Measurements from ENCODE around the gene PLCB1.

PLCB1 gene

GRCh38 chr20:8602389-8603116 lies 470.5 kb downstream of the PLCB1 start:
- DNase-seq (peak; percentile 14), ATAC-seq (ENCODE audit: insufficient read depth, low read depth) (peak; percentile 84)
- Histone ChIP-seq H3K4me1 (ENCODE audit: insufficient read depth, low read length) (peaks cover 28% of the 10 kb centered on the region), H3K4me3 (ENCODE audit: low read depth in 1 of 2, low read length in 2 of 2) (peak overlapping the region; percentile 1 to 34; a peak in 3 of 4 replicates), H3K79me2 (ENCODE audit: insufficient read depth, low read length) (peaks cover 26% of the 10 kb centered on the region), H3K27ac (ENCODE audit: low read length) (peak overlapping the region; percentile 72), H4K20me1 (ENCODE audit: insufficient read depth, low read length) (no peaks in the 10 kb centered on the region), H2AFZ (ENCODE audit: low read depth, low read length) (peak overlapping the region; percentile 48; the same call in 1 of the 2 replicates), H3K36me3 (ENCODE audit: insufficient read depth, low read length) (no peaks in the 10 kb centered on the region), H3K9me3 (ENCODE audit: insufficient read depth, low read length, severe bottlenecking) (peaks cover 3% of the 10 kb centered on the region), H3K27me3 (ENCODE audit: insufficient read depth, low read length, poor library complexity) (no peaks in the 10 kb centered on the region), H3K9ac (ENCODE audit: low read depth, low read length) (peak overlapping the region; percentile 37), H3K4me2 (ENCODE audit: insufficient read depth, low read length) (peak overlapping the region; percentile 57)
- TF ChIP-seq EZH2 (IDR thresholded peaks at IDR 0.05; ENCODE audit: borderline replicate concordance, low read depth, low read length, severe bottlenecking) (no peak), CTCF (IDR thresholded peaks at IDR 0.05; ENCODE audit: borderline replicate concordance, extremely low read depth, low read length, poor library complexity, severe bottlenecking) (no peak)

GRCh38 chr20:8608470-8608869 lies 476.4 kb downstream of the PLCB1 start:
- Histone ChIP-seq H3K4me2 (ENCODE audit: insufficient read depth, low read length) (no peak overlapping the region), H3K9ac (ENCODE audit: low read depth, low read length) (no peak overlapping the region), H3K79me2 (ENCODE audit: insufficient read depth, low read length) (peaks cover 9% of the 10 kb centered on the region), H3K9me3 (ENCODE audit: insufficient read depth, low read length, severe bottlenecking) (peaks cover 3% of the 10 kb centered on the region), H4K20me1 (ENCODE audit: insufficient read depth, low read length) (no peaks in the 10 kb centered on the region), H3K4me1 (ENCODE audit: insufficient read depth, low read length) (peaks cover 1% of the 10 kb centered on the region), H3K36me3 (ENCODE audit: insufficient read depth, low read length) (no peaks in the 10 kb centered on the region), H3K4me3 (ENCODE audit: low read depth in 1 of 2, low read length in 2 of 2) (no peak overlapping the region), H3K27ac (ENCODE audit: low read length) (no peak overlapping the region), H3K27me3 (ENCODE audit: insufficient read depth, low read length, poor library complexity) (no peaks in the 10 kb centered on the region), H2AFZ (ENCODE audit: low read depth, low read length) (no peak overlapping the region)
- TF ChIP-seq EZH2 (IDR thresholded peaks at IDR 0.05; ENCODE audit: borderline replicate concordance, low read depth, low read length, severe bottlenecking) (no peak), CTCF (IDR thresholded peaks at IDR 0.05; ENCODE audit: borderline replicate concordance, extremely low read depth, low read length, poor library complexity, severe bottlenecking) (no peak)
- ATAC-seq (ENCODE audit: insufficient read depth, low read depth) (no peak), DNase-seq (no peak)

GRCh38 chr20:8616792-8617191 lies 484.7 kb downstream of the PLCB1 start:
- H4K20me1 ChIP-seq (ENCODE audit: insufficient read depth, low read length), result no peaks in the 10 kb centered on the region
- H2AFZ ChIP-seq (ENCODE audit: low read depth, low read length), result no peak overlapping the region
- no peaks in the 10 kb centered on the region for H3K27me3 ChIP-seq (ENCODE audit: insufficient read depth, low read length, poor library complexity)
- no peaks in the 10 kb centered on the region for H3K36me3 ChIP-seq (ENCODE audit: insufficient read depth, low read length)
- no peaks in the 10 kb centered on the region for H3K79me2 ChIP-seq (ENCODE audit: insufficient read depth, low read length)
- H3K4me2 ChIP-seq (ENCODE audit: insufficient read depth, low read length), result no peak overlapping the region
- H3K27ac ChIP-seq (ENCODE audit: low read length), result no peak overlapping the region
- no peak overlapping the region for H3K9ac ChIP-seq (ENCODE audit: low read depth, low read length)
- TF ChIP-seq EZH2 (IDR thresholded peaks at IDR 0.05; ENCODE audit: borderline replicate concordance, low read depth, low read length, severe bottlenecking), result no peak
- no peak for TF ChIP-seq CTCF (IDR thresholded peaks at IDR 0.05; ENCODE audit: borderline replicate concordance, extremely low read depth, low read length, poor library complexity, severe bottlenecking)
- no peak overlapping the region for H3K4me3 ChIP-seq (ENCODE audit: low read depth in 1 of 2, low read length in 2 of 2)
- no peaks in the 10 kb centered on the region for H3K9me3 ChIP-seq (ENCODE audit: insufficient read depth, low read length, severe bottlenecking)
- DNase-seq (no peak), ATAC-seq (ENCODE audit: insufficient read depth, low read depth) (no peak)
- no peaks in the 10 kb centered on the region for H3K4me1 ChIP-seq (ENCODE audit: insufficient read depth, low read length)
